Neural crest cell (in vitro differentiated cells): ENCODE measurements around the gene CCDC171. TPM values are rescaled to one million over a fixed set of nuclear protein-coding genes. Genes with fewer than 3 reads are reported as not detected.
A peak's percentile ranks its signal among the peaks of the same experiment; 100 is the strongest.

ENCODE experiments used
- DNase-seq: peaks from one replicate; pipeline ENCODE4 v3.0.0; 2021; ENCODE audit warnings: low read depth, mixed read lengths, low spot score
- H3K27ac Mint-ChIP-seq: one replicate; pipeline ENCODE4 v1.8.0; 2021; ENCODE audit warnings: mild to moderate bottlenecking, mixed read lengths; ENCODE audit not compliant: unreplicated experiment
- H3K27me3 Mint-ChIP-seq: 2 replicates; pipeline ENCODE4 v1.8.0; 2021; ENCODE audit warnings: low read depth, mild to moderate bottlenecking, mixed read lengths
- H3K36me3 Mint-ChIP-seq: 2 replicates; pipeline ENCODE4 v1.8.0; 2021; ENCODE audit warnings: low read depth, mild to moderate bottlenecking, mixed read lengths
- H3K4me1 Mint-ChIP-seq: 2 replicates; pipeline ENCODE4 v1.8.0; 2021; ENCODE audit warnings: mixed read lengths
- H3K4me3 Mint-ChIP-seq: one replicate; pipeline ENCODE4 v1.8.0; 2021; ENCODE audit warnings: mild to moderate bottlenecking, mixed read lengths
- H3K9me3 Mint-ChIP-seq: 2 replicates; pipeline ENCODE4 v1.8.0; 2021; ENCODE audit warnings: mixed read lengths
- total RNA-seq: library from RNA; stranded (reverse); gene quantifications from 2 replicates; pipeline ENCODE4 v1.2.1, GENCODE V29; 2021
- TF ChIP-seq, protein P1 (sequence below): fragments of 200-600 bp; sonication (generic); conservative IDR thresholded peaks from 2 replicates; pipeline ENCODE4 v1.5.0; 2021; ENCODE audit warnings: antibody characterized with exemption, mild to moderate bottlenecking

Gene CCDC171
- total RNA-seq, 1 donor from 2014 or later = 6.1 TPM

DNA sequence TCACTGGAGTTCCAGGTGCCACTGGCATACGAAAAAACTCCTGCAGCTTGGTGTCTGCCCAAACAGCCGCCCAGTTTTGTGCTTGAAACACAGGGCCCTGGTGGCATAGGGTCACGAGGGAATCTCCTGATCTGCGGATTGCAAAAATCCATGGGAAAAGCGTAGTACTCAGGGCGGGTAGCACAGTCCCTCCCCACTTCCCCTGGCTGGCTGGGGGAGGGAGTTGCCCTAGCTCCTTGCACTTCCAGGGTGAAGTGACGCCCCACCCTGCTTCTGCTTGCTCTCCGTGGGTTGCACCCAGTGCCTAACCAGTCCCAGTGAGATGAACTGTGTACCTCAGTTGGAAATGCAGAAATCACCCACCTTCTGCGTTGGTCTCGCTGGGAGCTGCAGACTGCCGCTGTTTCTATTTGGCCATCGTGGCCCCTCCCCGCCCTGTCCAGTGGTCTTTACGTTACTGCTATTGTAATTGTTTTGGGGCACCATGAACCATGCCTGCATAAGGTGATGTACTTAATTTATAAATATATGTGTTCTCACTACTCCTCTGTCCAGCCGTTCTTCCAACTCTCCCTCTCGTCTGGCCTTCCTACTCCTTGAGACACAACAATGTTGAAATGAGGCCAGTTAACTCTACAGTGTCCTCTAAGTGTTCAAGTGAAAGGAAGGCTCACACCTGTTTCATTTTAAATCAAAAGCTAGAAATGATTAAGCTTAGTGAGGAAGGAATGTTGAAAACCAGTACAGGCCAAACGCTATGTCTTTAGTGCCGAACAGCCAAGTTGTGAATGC is 65.9 kb downstream of the CCDC171 start:
- H3K4me1 Mint-ChIP-seq = peaks cover 15% of the 10 kb centered on the region
- no peak for DNase-seq
- TF ChIP-seq, protein P1, sequence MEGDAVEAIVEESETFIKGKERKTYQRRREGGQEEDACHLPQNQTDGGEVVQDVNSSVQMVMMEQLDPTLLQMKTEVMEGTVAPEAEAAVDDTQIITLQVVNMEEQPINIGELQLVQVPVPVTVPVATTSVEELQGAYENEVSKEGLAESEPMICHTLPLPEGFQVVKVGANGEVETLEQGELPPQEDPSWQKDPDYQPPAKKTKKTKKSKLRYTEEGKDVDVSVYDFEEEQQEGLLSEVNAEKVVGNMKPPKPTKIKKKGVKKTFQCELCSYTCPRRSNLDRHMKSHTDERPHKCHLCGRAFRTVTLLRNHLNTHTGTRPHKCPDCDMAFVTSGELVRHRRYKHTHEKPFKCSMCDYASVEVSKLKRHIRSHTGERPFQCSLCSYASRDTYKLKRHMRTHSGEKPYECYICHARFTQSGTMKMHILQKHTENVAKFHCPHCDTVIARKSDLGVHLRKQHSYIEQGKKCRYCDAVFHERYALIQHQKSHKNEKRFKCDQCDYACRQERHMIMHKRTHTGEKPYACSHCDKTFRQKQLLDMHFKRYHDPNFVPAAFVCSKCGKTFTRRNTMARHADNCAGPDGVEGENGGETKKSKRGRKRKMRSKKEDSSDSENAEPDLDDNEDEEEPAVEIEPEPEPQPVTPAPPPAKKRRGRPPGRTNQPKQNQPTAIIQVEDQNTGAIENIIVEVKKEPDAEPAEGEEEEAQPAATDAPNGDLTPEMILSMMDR = no peak
- no peaks in the 10 kb centered on the region for H3K9me3 Mint-ChIP-seq
- H3K4me3 Mint-ChIP-seq = no peak overlapping the region
- no peaks in the 10 kb centered on the region for H3K27me3 Mint-ChIP-seq
- no peak overlapping the region for H3K27ac Mint-ChIP-seq
- peaks cover 9% of the 10 kb centered on the region for H3K36me3 Mint-ChIP-seq

DNA sequence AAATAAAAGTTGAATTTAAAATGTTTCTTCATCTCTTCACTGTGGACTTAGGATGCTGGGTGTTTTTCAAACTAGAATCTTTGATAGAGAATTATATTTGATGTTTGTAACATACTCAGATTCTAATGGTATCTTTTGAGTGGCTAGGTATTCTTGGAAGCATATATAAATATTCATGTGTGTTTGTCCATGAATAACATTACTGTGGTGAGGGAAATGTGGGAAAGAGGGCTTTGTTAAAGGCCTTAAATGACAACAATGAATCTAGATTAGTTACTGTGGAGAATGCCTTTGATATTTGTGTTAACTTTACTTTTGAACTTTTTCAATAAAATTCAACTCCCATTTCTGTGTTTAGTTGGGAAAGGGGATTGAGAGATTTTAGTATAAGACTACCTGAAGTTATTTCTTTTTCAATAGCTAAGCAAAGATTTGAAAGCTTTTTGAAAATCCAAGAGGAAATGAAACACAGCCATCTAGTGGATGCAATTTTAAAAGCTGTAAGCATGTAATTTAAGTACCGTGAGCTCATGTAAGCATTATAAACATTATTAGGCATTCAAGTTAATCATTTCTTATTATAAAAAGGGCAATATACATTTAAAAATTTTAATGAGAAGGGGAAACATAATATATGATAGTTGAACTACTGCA is 69.6 kb downstream of the CCDC171 start:
- H3K4me1 Mint-ChIP-seq = peaks cover 21% of the 10 kb centered on the region
- H3K27ac Mint-ChIP-seq = peak overlapping the region; percentile 30
- TF ChIP-seq, protein P1 = peak; percentile 62
- H3K9me3 Mint-ChIP-seq = peaks cover 4% of the 10 kb centered on the region
- DNase-seq = no peak
- no peak overlapping the region for H3K4me3 Mint-ChIP-seq
- H3K36me3 Mint-ChIP-seq = peaks cover 22% of the 10 kb centered on the region
- H3K27me3 Mint-ChIP-seq = no peaks in the 10 kb centered on the region

DNA sequence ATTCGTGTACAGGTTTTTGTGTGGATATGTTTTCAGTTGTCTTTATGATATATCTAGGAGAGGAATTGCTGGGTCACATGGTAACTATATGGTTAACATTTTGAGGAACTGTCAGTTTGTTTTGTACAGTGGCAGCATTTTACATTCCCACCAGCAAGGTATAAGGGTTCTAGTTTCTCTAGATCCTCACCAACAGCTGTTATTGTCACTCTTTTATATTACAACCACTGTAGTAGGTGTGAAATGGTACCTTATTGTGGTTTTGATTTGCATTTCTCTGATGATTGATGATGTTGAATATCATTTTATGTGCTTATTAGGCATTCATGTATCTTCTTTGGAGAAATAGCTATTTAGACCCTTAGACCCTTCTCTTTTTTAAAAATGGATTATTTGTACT is 82.9 kb downstream of the CCDC171 start:
- peaks cover 5% of the 10 kb centered on the region for H3K36me3 Mint-ChIP-seq
- DNase-seq = no peak
- TF ChIP-seq, protein P1 = no peak
- H3K4me3 Mint-ChIP-seq = no peak overlapping the region
- H3K27me3 Mint-ChIP-seq = no peaks in the 10 kb centered on the region
- no peak overlapping the region for H3K27ac Mint-ChIP-seq
- no peaks in the 10 kb centered on the region for H3K9me3 Mint-ChIP-seq
- H3K4me1 Mint-ChIP-seq = no peaks in the 10 kb centered on the region

DNA sequence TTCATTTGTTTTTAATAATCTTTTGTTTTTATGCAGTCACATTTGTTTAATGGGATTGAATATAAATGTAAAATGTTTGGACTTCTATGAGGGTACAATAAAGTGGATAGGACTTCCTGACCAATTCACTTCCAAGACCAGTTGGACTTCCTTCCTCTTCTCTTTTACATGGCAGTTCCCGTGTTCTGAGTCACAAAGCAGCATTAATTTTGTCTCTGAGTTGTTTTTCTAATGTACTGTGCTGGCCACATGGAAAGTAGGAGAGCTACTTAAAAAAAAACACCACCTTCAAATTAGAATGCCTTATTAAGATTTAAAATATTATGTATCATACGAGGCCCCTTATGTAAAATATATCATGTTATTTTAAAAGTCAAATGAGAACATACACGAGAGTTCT is 87.3 kb downstream of the CCDC171 start:
- no peak for DNase-seq
- Mint-ChIP-seq H3K9me3 (no peaks in the 10 kb centered on the region), H3K4me1 (no peaks in the 10 kb centered on the region), H3K27ac (no peak overlapping the region), H3K27me3 (no peaks in the 10 kb centered on the region), H3K4me3 (no peak overlapping the region), H3K36me3 (peaks cover 3% of the 10 kb centered on the region)
- TF ChIP-seq, protein P1 = no peak

DNA sequence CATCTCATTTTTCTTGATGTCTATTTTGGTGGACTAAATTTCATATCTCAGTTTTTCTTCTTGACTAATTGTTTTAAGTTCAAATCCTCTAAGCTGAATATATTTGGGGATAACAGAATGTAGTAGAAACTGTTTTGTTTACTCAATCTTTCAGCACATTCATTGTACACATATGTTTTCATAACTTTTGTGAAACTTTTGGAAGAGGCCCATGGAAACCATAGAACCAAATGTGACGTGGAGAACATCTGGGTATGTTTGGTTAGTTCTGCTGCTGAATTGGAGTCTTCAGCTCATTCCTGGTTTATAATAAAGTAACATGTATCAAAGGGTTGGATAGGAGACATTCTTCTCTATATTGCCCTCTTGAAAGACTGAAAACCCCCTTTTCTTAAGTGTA is 88.4 kb downstream of the CCDC171 start:
- Mint-ChIP-seq H3K27me3 (no peaks in the 10 kb centered on the region), H3K27ac (no peak overlapping the region), H3K4me3 (no peak overlapping the region), H3K36me3 (peaks cover 9% of the 10 kb centered on the region), H3K9me3 (no peaks in the 10 kb centered on the region), H3K4me1 (no peaks in the 10 kb centered on the region)
- DNase-seq = no peak
- TF ChIP-seq, protein P1 = no peak
